Body of pancreas (tissue), 4 donors: Measurements from ENCODE around the gene MGAT5. TPM values are rescaled to one million over a fixed set of nuclear protein-coding genes. Genes with fewer than 3 reads are reported as not detected.
A peak's percentile ranks its signal among the peaks of the same experiment; 100 is the strongest.

Source experiments
- ATAC-seq: fragments of 150-250 bp; one replicate; pipeline ENCODE4 v1.9.1; 2016
- DNase-seq, 4 donors: peaks; one replicate each; pipeline ENCODE4 v3.0.0-alpha.2; 2019
- H3K27ac ChIP-seq, 4 donors: fragments of 200-600 bp; sonication (generic); 1 replicate in 3 of 4; 2 replicates in 1 of 4; pipeline versions ENCODE4 v1.5.1 to v1.6.1; 2016 to 2019; ENCODE audit warnings: mild to moderate bottlenecking in 1 of 4, mixed read lengths in 1 of 4, moderate library complexity in 1 of 4
- H3K27me3 ChIP-seq, 2 donors: fragments of 200-600 bp; sonication (generic); one replicate each; pipeline ENCODE4 v1.6.0; 2016; ENCODE audit warnings: mild to moderate bottlenecking in 1 of 2
- H3K36me3 ChIP-seq, 2 donors: fragments of 200-600 bp; sonication (generic); replicated peaks in 1 of 2; 2 replicates each; pipeline ENCODE4 v1.5.1; 2016; ENCODE audit warnings: low read depth in 2 of 2; ENCODE audit not compliant: insufficient read depth in 1 of 2
- H3K4me1 ChIP-seq: fragments of 200-600 bp; sonication (generic); one replicate; pipeline ENCODE4 v1.6.0; 2016
- H3K4me3 ChIP-seq, 2 donors: fragments of 200-600 bp; sonication (generic); 1 replicate in 1 of 2; 2 replicates in 1 of 2; pipeline ENCODE4 v1.5.1; 2016 to 2019
- H3K9me3 ChIP-seq, 3 donors: fragments of 200-600 bp; sonication (generic); 1 replicate in 2 of 3; 2 replicates in 1 of 3; pipeline ENCODE4 v1.5.1; 2016
- POLR2A ChIP-seq, 3 donors: fragments of 450-650 bp; IDR thresholded peaks; one replicate each; pipeline ENCODE4 v1.6.1; 2016; ENCODE audit warnings: antibody characterized with exemption in 3 of 3, mild to moderate bottlenecking in 2 of 3
- WGBS, 2 donors: methylation state at CpG; one replicate each; pipeline ENCODE4 v1.1.5; 2017; 5-methylcytosine and 5-hydroxymethylcytosine counted together
- intact Hi-C: fragments of 100-400 bp; cut with DNase I; formaldehyde crosslinking; loops from one replicate; pipeline ENCODE4 v1.15.1; 2023
- total RNA-seq, 2 donors: library from RNA; depleted of rRNA; stranded (reverse); fragments of >200 nt; gene quantifications; one replicate each; pipeline ENCODE4 v1.1.0, GENCODE V29; 2016
- TF ChIP-seq, protein P1 (sequence below), 7 experiments: fragments of 450-650 bp in 4 of 7; fragments of 200-600 bp in 3 of 7; sonication (generic) in 3 of 7; IDR thresholded peaks; one replicate each; pipeline ENCODE4 v1.5.1; 2016 to 2019; ENCODE audit warnings: antibody characterized with exemption in 7 of 7

MGAT5 gene
- total RNA-seq, 2 donors from 2014 or later = 15.8 to 16.3 TPM

DNA sequence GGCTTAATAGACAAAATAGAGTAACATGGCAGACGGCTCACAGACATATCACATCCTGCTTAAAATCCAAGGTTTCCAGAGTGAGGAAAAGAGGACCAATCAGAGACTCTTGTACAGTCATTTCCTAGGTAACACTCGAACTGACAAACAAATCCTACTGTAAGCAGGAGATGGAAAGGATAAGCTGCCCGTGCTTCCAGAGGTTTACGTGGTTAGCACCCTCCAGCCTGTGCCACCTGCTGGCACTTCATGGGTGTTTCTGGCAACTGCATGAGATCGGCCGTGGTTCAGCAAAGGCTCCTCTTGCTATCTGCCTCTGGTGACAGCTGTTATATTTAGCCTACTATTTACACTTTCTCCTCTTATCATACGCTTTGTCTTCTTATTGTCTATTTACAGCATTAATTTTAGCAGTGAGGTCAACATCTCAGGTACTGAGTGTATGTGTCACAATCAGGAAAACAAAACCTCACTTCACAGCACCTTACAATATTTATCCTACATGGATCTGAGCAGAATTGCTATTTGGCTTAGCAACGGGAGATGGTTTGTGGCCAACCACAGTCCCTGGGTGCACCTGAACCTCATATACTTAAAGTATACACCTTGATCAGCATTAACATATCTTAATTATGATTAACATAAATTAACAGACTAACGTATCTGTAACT is 238.0 kb downstream of the MGAT5 start:
- TF ChIP-seq, protein P1, sequence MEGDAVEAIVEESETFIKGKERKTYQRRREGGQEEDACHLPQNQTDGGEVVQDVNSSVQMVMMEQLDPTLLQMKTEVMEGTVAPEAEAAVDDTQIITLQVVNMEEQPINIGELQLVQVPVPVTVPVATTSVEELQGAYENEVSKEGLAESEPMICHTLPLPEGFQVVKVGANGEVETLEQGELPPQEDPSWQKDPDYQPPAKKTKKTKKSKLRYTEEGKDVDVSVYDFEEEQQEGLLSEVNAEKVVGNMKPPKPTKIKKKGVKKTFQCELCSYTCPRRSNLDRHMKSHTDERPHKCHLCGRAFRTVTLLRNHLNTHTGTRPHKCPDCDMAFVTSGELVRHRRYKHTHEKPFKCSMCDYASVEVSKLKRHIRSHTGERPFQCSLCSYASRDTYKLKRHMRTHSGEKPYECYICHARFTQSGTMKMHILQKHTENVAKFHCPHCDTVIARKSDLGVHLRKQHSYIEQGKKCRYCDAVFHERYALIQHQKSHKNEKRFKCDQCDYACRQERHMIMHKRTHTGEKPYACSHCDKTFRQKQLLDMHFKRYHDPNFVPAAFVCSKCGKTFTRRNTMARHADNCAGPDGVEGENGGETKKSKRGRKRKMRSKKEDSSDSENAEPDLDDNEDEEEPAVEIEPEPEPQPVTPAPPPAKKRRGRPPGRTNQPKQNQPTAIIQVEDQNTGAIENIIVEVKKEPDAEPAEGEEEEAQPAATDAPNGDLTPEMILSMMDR (IDR thresholded peaks at IDR 0.05) = peak in 5 of 7 experiments; percentile 11 to 38 (median 32)
- no peak for TF ChIP-seq POLR2A (IDR thresholded peaks at IDR 0.05)
- H3K36me3 ChIP-seq = no peaks in the 10 kb centered on the region
- no peaks in the 10 kb centered on the region for H3K27me3 ChIP-seq
- H3K9me3 ChIP-seq = no peaks in the 10 kb centered on the region
- no peak overlapping the region for H3K27ac ChIP-seq
- intact Hi-C loops = no loop called here
- 16 to 22% methylated on average over 9 of the region's 9 CpGs for WGBS, 2 donors
- ATAC-seq (peak; percentile 83), DNase-seq (peak; percentile 35 to 65 (median 56))
- H3K4me3 ChIP-seq = no peak overlapping the region
- no peaks in the 10 kb centered on the region for H3K4me1 ChIP-seq

- H3K4me1 ChIP-seq = no peaks in the 10 kb centered on the region
- intact Hi-C loops = no loop called here
- WGBS, 2 donors = 85 to 87% methylated on average over 4 of the region's 4 CpGs
Observed at GRCh38 chr2:134493797-134494196, 239.9 kb downstream of the MGAT5 start.

DNA sequence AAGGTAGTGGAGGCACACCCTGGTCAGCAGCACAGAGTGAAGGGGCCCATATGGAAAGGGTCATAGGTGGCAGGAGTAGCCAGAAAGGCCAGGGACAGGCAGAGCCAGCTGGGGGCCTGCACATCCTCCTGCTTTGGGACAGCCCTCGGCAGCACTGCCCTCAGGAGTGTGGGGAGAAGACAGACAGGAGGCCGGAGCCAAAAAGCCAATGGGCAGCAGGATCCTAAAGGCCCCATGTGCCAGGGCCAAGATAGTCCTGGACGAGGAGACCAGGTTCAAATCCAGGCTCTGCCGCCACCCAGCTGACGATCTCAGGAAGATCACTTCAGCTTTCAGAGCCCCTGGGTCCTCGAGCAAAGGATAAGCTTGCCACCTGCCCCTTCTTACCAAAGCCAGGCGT is 244.8 kb downstream of the MGAT5 start:
- 85 to 91% methylated on average over 7 of the region's 7 CpGs for WGBS, 2 donors
- Histone ChIP-seq H3K4me3 (no peak overlapping the region), H3K27me3 (no peaks in the 10 kb centered on the region), H3K4me1 (peaks cover 5% of the 10 kb centered on the region), H3K27ac (no peak overlapping the region), H3K36me3 (no peaks in the 10 kb centered on the region), H3K9me3 (no peaks in the 10 kb centered on the region)
- intact Hi-C loops = no loop called here
- no peak for TF ChIP-seq POLR2A (IDR thresholded peaks at IDR 0.05)
- TF ChIP-seq, protein P1 (IDR thresholded peaks at IDR 0.05) = no peak
- ATAC-seq (no peak), DNase-seq (no peak)

More at GRCh38 chr2:134493797-134494196, 239.9 kb downstream of the MGAT5 start:
- Histone ChIP-seq H3K36me3 (no peaks in the 10 kb centered on the region), H3K9me3 (no peaks in the 10 kb centered on the region), H3K27ac (no peak overlapping the region), H3K4me3 (no peak overlapping the region), H3K27me3 (no peaks in the 10 kb centered on the region)
- ATAC-seq (no peak), DNase-seq (no peak)
- TF ChIP-seq POLR2A (IDR thresholded peaks at IDR 0.05) = no peak
- TF ChIP-seq, protein P1 (IDR thresholded peaks at IDR 0.05) = no peak

GRCh38 chr2:134499307-134499926 is 245.5 kb downstream of the MGAT5 start:
- WGBS, 2 donors = 72 to 82% methylated on average over 9 of the region's 9 CpGs
- no peak for ATAC-seq
- Histone ChIP-seq H3K27ac (no peak overlapping the region), H3K4me3 (no peak overlapping the region), H3K9me3 (no peaks in the 10 kb centered on the region), H3K36me3 (no peaks in the 10 kb centered on the region), H3K4me1 (peaks cover 5% of the 10 kb centered on the region), H3K27me3 (no peaks in the 10 kb centered on the region)
- intact Hi-C loops = no loop called here
- TF ChIP-seq POLR2A (IDR thresholded peaks at IDR 0.05) = no peak
- TF ChIP-seq, protein P1 (IDR thresholded peaks at IDR 0.05) = no peak
- no peak for DNase-seq
